ENCODE data around the gene ICAM2. TPM values are rescaled to one million over a fixed set of nuclear protein-coding genes. Genes with fewer than 3 reads are reported as not detected.
"Not testable (repeated sequence)": the region's sequence is repeated elsewhere in the genome, so short reads cannot be mapped to it uniquely, and the experiment has no call there.

Gene ICAM2
- total RNA-seq, 2 experiments from 2014 or later, result 72.6 to 74.0 TPM

DNA sequence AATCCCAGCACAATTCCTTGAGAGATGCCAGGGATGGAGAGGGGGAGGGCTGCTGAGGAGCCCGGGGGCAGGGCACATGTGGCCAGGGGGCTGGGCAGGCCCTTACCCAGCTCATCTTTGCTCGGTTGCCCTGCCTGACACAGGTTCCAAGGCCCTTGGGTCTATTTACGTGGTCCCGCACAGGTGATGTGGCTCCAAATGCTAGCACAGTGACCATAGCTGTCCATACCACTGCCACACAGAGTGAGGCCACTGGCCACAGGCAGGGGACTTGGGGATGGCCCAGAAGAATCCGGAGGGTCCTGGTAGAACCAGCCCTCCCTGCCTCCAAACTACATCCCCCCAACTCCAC, 32.3 kb downstream of the ICAM2 start:
- POLR2A ChIA-PET, result no interaction called here

GRCh38 chr17:63987221-63988126, 33.0 kb downstream of the ICAM2 start:
- ChIA-PET CTCF (interaction anchor here (1.6 to 2.5 kb wide), 2 partner anchors 38 to 68 kb away, joined by 7 read pairs; no protein-coding TSS in a partner anchor), POLR2A (interaction anchor here (0.6 kb wide), 1 partner anchor 66 kb away, joined by 3 read pairs; no protein-coding TSS in a partner anchor)

More for the DNA sequence above, 32.3 kb downstream of the ICAM2 start:
- CTCF ChIA-PET, result interaction anchor here (2.5 kb wide), 1 partner anchor 69 kb away, joined by 7 read pairs; no protein-coding TSS in a partner anchor

DNA sequence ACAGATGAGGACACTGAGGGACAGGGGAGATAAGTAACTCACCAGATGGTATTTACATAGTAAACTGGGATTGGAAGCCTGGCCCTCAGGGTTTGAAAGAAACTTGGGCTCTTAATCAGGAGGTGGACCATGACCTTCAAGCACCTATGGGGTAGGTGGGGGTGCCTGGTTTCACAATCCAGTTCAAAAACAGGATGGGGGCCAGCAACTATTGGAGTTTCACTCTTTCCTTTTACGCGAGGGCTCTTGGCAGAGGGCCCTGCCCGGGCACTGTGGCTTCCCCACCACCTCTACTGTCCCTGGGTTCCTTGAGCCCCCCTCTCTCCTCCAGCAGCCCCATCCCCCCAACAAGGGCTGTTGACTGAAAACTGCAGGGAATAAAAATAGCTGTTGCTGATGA, 33.6 kb downstream of the ICAM2 start:
- CTCF ChIA-PET, result interaction anchor here (1.1 to 2.5 kb wide), 3 partner anchors 19 to 67 kb away, joined by 4 to 7 read pairs (median 7); no protein-coding TSS in a partner anchor
- POLR2A ChIA-PET, result interaction anchor here (0.6 kb wide), 1 partner anchor 66 kb away, joined by 3 read pairs; no protein-coding TSS in a partner anchor

GRCh38 chr17:63985387-63986140, 34.9 kb downstream of the ICAM2 start:
- ChIA-PET CTCF (interaction anchor here (1.0 to 1.7 kb wide), 6 partner anchors 8 to 148 kb away, joined by 3 to 7 read pairs (median 5); partner anchors contain the start of gene GH1), POLR2A (no interaction called here)

DNA sequence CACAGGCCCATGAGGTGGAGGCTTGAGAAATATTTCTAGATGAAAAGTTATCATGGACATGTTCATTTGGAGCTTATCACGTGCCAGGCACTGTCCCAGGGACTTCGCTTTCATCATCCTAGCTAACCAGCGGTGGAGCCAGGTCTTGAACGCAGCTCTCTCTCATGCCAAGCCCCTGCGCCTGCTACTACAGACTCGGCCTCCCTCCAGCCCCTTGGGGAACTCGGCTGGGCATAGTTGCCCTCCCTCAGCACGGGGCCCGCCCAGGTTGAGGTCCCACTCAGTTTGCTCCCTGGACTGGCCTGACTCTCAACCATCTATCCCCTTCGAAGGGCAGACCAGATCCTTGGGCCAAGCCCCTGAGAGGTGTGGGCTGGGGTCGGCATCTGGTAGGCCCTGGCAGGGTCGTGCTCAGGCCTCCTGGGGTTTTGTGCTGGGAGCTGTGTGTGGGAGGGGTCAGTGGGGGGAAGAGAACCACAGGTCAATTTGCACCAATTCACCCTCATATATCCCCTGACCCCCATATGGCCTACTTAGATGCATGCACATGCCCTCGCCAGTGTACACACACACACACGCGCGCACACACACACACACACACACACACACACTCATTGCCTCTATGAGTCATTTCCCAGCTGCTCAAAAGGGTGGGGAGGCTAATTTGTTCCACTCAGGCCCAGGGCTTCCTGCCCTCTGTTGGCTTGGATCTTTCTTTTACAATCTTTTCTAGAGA, 35.6 kb downstream of the ICAM2 start:
- ChIA-PET POLR2A (no interaction called here), CTCF (interaction anchor here (1.0 to 1.7 kb wide), 7 partner anchors 9 to 149 kb away, joined by 3 to 7 read pairs (median 4); partner anchors contain the start of gene GH1)

DNA sequence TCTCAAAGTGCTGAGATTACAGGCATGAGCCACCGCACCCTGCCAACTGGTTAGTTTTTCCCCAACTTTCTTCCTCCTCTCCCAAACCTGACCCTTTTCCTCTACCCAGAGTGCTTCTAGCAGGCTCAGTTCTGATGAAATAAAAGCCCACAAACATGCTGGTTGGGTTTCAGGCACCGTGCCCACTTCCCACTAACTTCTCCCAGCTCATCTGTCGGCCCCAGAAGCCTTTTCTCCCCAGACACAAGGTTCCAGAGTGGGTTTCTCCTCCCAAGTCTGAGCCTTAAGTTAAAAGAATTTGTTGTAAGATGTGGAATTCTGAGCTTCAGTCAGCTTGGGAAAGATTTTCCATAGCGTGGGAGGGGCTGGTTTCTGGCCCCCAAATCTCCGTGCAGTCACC, 36.2 kb downstream of the ICAM2 start:
- ChIA-PET CTCF (interaction anchor here (0.7 to 1.5 kb wide), 5 partner anchors 9 to 50 kb away, joined by 3 to 4 read pairs (median 3); no protein-coding TSS in a partner anchor), POLR2A (no interaction called here)

DNA sequence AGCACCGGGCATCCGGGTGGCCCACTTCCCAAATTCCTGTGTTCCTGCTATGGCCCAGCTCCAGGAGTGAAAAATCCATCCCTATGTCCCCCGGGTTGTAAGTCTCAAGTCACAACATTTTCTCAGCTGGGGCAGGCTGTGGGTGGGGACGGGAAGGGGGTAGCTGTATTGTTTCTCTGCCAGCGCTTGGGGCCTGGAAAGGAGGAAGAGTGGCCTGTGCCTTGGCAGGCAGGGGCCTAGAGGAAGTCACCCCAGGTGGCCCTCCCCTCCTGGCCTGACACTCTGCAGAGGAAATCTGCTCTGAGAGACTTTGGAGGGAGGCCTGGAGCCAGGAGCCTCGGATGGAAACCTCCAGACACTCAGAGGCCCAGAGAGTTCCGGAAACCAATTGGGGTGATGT, 37.1 kb downstream of the ICAM2 start:
- ChIA-PET CTCF (interaction anchor here (0.8 to 1.4 kb wide), 3 partner anchors 19 to 49 kb away, joined by 3 to 4 read pairs (median 3); no protein-coding TSS in a partner anchor), POLR2A (no interaction called here)

GRCh38 chr17:63982641-63983040, 37.8 kb downstream of the ICAM2 start:
- CTCF ChIA-PET, POLR2A ChIA-PET: not testable (repeated sequence)

DNA sequence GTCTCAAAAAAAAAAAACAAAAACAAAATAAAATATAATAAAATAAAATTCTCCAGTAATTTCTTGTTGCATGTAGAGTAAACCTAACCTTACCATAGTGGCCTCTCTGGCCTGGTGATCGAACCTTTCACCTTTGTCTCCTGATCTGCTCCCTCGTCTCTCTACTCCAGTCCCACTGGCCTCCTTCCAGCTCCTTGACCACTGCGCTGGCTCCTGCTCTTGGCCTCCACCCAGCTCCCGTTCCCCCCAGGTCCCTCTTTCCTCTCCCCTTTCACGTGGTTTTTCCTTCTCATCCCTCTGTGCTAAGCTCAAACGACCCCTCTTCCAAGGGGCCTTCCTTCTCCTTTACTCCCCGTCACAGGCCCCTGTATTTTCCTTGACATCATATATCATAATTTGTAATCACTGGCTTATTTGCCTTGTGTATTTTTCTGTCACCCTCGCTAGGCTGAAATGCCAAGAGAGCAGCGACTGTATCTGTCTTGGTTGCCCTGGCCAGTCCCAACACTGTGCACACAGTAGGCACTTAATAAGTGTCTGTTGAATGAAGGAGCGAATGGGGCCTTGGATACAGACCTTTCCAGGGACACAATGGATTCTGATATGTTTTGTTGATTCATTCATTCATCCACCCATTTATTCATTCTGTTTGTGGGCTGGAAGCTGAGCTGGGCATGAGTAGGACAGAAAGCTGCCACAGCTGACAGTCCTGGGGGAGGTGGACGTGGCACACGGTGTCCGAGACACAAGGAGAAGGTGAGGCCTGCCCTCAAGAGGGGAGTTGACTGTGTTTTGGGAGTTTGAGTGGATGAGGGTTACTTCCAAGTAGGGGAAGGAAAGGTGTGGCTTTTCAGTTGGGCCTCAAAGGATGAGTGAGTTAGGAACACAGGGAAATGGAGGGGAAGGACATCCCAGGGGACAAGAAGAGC, 41.9 kb downstream of the ICAM2 start:
- ChIA-PET CTCF (interaction anchor here (0.8 to 1.3 kb wide), 3 partner anchors 12 to 155 kb away, joined by 3 to 6 read pairs (median 3); no protein-coding TSS in a partner anchor), POLR2A (no interaction called here)

GRCh38 chr17:63976702-63977101, 43.7 kb downstream of the ICAM2 start:
- ChIA-PET CTCF (interaction anchor here (2.3 kb wide), 1 partner anchor 30 kb away, joined by 9 read pairs; no protein-coding TSS in a partner anchor), POLR2A (no interaction called here)

GRCh38 chr17:63975541-63976092, 44.8 kb downstream of the ICAM2 start:
- ChIA-PET CTCF (interaction anchor here (0.6 to 2.3 kb wide), 5 partner anchors 9 to 158 kb away, joined by 3 to 9 read pairs (median 4); no protein-coding TSS in a partner anchor), POLR2A (no interaction called here)

DNA sequence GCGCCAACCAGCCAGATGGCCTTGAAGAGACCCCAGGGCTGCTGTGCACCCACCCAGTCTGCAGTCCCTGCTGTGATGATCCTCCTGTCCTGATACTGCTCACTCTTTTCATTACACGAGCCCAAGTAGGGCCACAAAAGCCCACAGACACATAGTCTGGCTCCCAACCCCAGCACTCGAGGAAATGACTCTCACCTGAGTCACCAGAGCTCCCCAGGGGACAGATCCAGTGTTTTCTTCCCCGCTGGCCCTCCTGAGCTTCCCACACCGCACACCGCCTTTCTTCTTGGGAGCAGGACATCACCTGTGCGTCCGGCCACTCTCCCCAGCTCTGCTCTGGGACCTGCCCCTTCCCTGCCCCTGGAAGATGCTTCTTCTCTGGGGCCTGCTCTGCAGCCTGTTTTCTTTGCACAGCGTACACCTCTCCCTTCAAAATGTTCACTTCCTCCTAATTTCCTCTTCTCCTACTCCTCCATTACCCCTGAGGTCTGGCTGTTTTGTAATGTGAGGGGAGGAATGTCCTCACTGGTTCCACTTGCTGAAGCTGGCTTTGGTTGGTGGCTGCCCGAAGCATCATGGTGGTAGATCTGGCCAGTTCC, 45.7 kb downstream of the ICAM2 start:
- CTCF ChIA-PET, result interaction anchor here (1.1 to 2.3 kb wide), 4 partner anchors 10 to 54 kb away, joined by 3 to 9 read pairs (median 4); no protein-coding TSS in a partner anchor
- POLR2A ChIA-PET, result no interaction called here

GRCh38 chr17:63973930-63974593, 46.4 kb downstream of the ICAM2 start:
- POLR2A ChIA-PET, result no interaction called here
- CTCF ChIA-PET, result interaction anchor here (1.4 to 2.3 kb wide), 3 partner anchors 16 to 55 kb away, joined by 3 to 9 read pairs (median 5); no protein-coding TSS in a partner anchor

DNA sequence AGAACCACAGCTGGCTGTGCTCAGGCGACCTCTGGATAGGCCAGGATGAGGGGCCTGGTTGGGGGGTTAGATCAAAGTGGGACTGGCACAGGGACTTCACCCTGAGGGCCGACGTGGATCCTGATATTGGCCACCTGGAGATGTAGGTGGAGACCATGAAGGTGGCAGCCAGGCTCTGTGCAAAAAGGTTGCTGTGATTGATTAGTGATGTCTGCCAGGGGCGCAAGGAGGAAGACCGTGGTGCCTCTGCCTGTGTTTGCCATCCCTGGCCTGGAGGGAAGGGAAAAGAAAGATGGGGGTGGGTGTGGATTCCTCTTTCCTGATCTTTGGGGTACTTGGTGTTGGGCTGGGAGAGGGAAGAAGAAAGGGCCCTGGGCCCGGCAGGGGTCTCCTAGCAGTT, 47.2 kb downstream of the ICAM2 start:
- ChIA-PET CTCF (no interaction called here), POLR2A (no interaction called here)

DNA sequence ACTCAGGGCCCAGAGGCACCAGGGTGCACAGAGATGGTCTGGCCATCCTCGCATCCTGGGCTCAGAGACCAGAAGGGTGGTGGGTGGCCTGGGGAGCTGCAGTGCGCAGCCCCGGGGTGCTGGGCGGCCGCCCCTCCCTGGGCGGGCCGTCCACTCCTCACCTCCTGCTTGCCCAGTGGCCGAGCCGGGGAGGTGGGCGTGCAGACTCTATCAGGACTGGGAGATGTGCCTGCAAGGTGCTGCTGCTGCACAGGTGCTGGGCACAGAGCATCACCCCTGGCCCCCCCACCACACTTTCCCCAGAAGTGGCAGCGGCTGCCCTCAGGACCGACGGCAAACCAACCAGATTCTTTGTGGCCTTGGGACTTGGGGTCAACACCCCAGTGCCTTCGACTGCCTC, 47.6 kb downstream of the ICAM2 start, which contains the start of gene SCN4A:
Gene SCN4A, minus strand, starts transcription at position 123 of the 400 bp plus-strand sequence. Its CDS starts 77 bp downstream, at position 46.
- ChIA-PET POLR2A (no interaction called here), CTCF (no interaction called here)

DNA sequence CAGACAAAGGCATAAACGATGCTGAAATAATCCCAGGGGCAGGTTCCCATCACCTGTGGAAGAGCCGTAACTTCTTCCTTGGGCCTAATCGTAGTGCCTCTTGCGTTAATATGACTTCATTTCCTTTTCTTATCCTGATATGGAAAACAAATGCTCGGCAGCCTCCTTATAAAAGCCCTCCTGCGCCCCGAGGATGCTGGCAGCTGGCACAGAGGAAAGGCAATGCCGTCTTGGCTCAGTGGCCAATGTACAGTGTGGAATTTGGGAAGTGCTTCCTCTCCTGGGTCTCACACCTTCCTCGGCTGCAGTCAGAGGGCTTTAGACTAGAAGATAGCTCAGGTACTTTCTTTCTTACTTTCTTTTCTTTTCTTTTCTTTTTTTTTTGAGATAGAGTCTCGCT, 51.2 kb downstream of the ICAM2 start:
- CTCF ChIA-PET, result interaction anchor here (0.8 to 1.4 kb wide), 3 partner anchors 15 to 49 kb away, joined by 3 read pairs; no protein-coding TSS in a partner anchor
- POLR2A ChIA-PET, result no interaction called here
